Skeletal muscle tissue (tissue), 4 donors: Measurements from ENCODE around the gene ITGB5. TPM values are rescaled to one million over a fixed set of nuclear protein-coding genes. Genes with fewer than 3 reads are reported as not detected.
A peak's percentile ranks its signal among the peaks of the same experiment; 100 is the strongest.
"Not testable (repeated sequence)": the region's sequence is repeated elsewhere in the genome, so short reads cannot be mapped to it uniquely, and the experiment has no call there.

Source experiments
- H3K27ac ChIP-seq: one replicate; pipeline ENCODE4 v1.7.0; 2013; ENCODE audit warnings: mild to moderate bottlenecking, low read depth, low read length, inconsistent platforms
- H3K27me3 ChIP-seq, 3 donors: one replicate each; pipeline ENCODE4 v1.7.0; 2013; ENCODE audit warnings: low read length in 3 of 3; ENCODE audit not compliant: control insufficient read depth in 3 of 3, insufficient read depth in 3 of 3
- H3K36me3 ChIP-seq, 3 donors: one replicate each; pipeline ENCODE4 v1.7.0; 2013; ENCODE audit warnings: low read length in 3 of 3; ENCODE audit not compliant: control insufficient read depth in 3 of 3, insufficient read depth in 3 of 3
- H3K4me1 ChIP-seq, 3 donors: one replicate each; pipeline ENCODE4 v1.7.0; 2013; ENCODE audit warnings: low read length in 3 of 3, mild to moderate bottlenecking in 3 of 3; ENCODE audit not compliant: control insufficient read depth in 3 of 3, insufficient read depth in 3 of 3
- H3K4me3 ChIP-seq, 3 donors: one replicate each; pipeline ENCODE4 v1.7.0; 2013; ENCODE audit warnings: low read length in 3 of 3
- H3K9ac ChIP-seq, 3 donors: one replicate each; pipeline ENCODE4 v1.7.0; 2013; ENCODE audit warnings: low read length in 3 of 3, mild to moderate bottlenecking in 3 of 3, moderate library complexity in 2 of 3, low read depth in 1 of 3
- H3K9me3 ChIP-seq, 3 donors: one replicate each; pipeline ENCODE4 v1.7.0; 2013; ENCODE audit warnings: low read length in 3 of 3; ENCODE audit not compliant: control insufficient read depth in 3 of 3
- total RNA-seq: library from RNA; depleted of rRNA; stranded (reverse); fragments of >200 nt; gene quantifications from one replicate; pipeline ENCODE4 v1.2.3, GENCODE V29; 2014
- donor health status: Osteomylitis.

The ITGB5 gene
- total RNA-seq, 1 donor from 2014 or later: 24.0 TPM

DNA sequence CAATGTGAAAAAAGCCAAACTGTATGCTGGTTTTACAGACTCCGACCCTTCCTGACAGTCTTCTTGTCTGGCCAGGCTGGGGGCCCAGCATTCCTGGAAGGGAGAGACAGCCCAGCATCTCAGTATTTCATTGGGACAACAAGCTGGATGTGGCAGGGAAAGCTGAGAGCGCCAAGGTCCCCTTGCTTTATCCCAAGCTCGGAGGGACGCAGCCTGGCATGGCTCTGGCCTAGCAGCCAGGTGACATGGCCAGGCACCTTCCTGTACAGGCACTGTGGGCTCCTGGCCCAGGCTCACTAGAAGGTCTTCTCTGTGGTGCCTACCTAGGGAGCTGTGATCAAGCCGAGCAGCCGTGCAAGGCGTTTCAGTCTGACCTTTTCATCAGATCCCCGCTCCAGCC, 124.0 kb downstream of the ITGB5 start:
- no peaks in the 10 kb centered on the region for H3K27me3 ChIP-seq
- H3K4me3 ChIP-seq: no peak overlapping the region
- H3K4me1 ChIP-seq: peaks cover 4 to 11% (median 7%) of the 10 kb centered on the region in 3 donors
- H3K9ac ChIP-seq: no peak overlapping the region
- no peaks in the 10 kb centered on the region for H3K9me3 ChIP-seq
- peaks cover 30 to 45% (median 40%) of the 10 kb centered on the region in 3 donors for H3K36me3 ChIP-seq
- no peak overlapping the region for H3K27ac ChIP-seq

DNA sequence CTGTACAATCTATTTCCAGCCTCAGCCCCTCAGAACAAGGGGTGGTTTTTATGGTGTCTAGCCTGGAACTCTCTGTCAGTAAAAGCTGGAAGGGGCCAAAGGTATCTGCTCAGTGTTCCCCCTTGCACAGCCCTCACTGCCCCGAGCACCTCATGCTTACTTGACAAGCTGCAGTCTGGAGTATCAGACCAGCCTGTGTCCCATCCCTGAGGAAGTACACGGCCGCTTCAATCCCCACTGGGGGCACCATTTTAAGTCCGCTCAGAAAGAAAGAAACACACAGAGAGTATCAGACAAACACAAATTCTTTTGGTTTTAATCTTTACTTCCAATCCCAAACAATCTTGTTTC, 124.5 kb downstream of the ITGB5 start:
- peaks cover 30 to 42% (median 38%) of the 10 kb centered on the region in 3 donors for H3K36me3 ChIP-seq

DNA sequence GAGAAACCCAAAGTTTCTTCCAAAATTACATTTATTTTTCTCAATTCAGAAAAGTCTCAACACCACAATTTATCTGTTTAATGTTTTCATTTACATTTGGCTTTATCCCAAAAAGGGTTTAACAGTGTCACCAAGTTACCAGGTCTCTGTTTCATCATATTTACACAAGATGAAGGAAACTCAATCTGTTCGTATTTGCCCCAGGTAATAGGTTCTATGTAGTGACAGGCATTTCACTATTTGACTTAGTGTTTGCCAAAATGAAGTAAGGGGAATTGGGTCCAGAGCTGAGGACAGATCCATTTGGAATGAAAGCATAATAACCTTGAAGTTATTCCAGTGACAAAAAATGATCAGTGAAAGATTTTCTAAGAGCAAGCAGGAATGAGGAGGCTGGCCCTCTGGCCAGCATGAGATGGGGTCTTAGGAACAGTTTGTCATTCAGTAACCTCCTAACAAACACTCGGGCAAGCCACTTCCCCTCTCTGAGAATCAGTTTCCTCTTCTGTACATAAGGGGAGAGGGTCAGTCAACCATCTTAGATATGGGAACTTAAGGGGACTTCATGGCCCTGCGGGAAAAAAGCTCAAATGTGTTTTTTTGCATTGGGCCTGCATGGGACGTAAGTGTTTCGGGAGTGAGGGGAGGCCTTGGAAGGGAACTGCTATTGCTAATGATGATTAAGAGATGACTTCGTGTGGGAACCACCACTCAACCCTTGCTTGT, 125.1 kb downstream of the ITGB5 start:
- Histone ChIP-seq H3K9me3 (no peaks in the 10 kb centered on the region), H3K27me3 (no peaks in the 10 kb centered on the region), H3K27ac (no peak overlapping the region), H3K36me3 (peaks cover 30 to 37% (median 32%) of the 10 kb centered on the region in 3 donors), H3K9ac (no peak overlapping the region), H3K4me1 (peaks cover 4 to 11% (median 7%) of the 10 kb centered on the region in 3 donors), H3K4me3 (no peak overlapping the region)

More for the DNA sequence above, 124.5 kb downstream of the ITGB5 start:
- H3K4me1 ChIP-seq: peaks cover 4 to 11% (median 7%) of the 10 kb centered on the region in 3 donors
- no peaks in the 10 kb centered on the region for H3K9me3 ChIP-seq
- no peak overlapping the region for H3K27ac ChIP-seq
- H3K4me3 ChIP-seq: no peak overlapping the region
- no peaks in the 10 kb centered on the region for H3K27me3 ChIP-seq
- H3K9ac ChIP-seq: no peak overlapping the region

DNA sequence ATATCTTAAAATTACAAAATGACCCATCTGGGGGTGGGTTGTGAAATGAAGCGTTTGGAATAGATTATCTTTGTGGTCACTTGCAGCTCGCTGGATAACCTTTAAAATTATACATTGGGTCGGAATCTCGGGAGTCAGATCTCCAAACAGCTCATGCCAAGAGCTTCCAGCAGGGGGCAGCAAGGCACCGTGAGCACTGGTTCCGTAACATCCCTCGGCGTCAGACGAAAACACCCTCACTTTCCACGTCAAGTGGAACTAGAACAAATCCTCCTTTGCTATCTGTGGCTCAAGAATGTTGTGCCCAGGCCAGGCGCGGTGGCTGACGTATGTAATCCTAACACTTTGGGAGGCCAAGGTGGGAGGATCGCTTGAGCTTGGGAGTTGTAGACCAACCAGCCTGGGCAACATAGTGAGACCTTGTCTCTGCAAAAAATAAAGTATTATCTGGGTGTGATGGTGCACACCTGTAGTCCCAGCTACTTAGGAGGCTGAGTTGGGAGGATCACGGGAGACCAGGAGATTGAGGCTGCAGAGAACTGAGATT, 125.8 kb downstream of the ITGB5 start:
- Histone ChIP-seq H3K4me1 (peaks cover 4 to 11% (median 7%) of the 10 kb centered on the region in 3 donors), H3K9ac (peak overlapping the region in 1 of 3 donors; percentile 45), H3K27ac (no peak overlapping the region), H3K27me3 (no peaks in the 10 kb centered on the region), H3K4me3 (peak overlapping the region; percentile 32 to 64 (median 51)), H3K9me3 (no peaks in the 10 kb centered on the region), H3K36me3 (peaks cover 26 to 32% (median 30%) of the 10 kb centered on the region in 3 donors)

DNA sequence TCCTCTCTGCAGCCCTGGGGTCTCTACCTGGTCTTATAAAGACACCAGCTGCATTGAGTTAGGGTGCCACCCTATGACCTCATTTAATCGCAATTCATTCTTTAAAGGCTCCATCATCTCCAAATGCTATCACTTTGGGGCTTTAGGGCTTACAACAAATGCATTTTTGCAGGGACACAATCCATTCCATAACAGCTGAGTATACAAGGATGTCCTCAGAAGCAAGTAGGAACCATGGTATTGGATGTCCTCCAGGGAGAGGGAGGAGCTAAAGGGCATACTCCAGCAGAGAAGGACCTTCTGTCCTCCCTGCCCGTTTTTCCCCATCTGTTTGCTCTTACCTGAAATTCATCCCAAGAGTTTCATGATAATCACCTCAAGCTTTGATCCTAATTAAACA, 126.6 kb downstream of the ITGB5 start:
- Histone ChIP-seq H3K9ac (no peak overlapping the region), H3K4me1 (peaks cover 4 to 11% (median 7%) of the 10 kb centered on the region in 3 donors), H3K27ac (no peak overlapping the region), H3K4me3 (no peak overlapping the region), H3K27me3 (no peaks in the 10 kb centered on the region), H3K9me3 (no peaks in the 10 kb centered on the region), H3K36me3 (peaks cover 23 to 25% (median 23%) of the 10 kb centered on the region in 3 donors)

DNA sequence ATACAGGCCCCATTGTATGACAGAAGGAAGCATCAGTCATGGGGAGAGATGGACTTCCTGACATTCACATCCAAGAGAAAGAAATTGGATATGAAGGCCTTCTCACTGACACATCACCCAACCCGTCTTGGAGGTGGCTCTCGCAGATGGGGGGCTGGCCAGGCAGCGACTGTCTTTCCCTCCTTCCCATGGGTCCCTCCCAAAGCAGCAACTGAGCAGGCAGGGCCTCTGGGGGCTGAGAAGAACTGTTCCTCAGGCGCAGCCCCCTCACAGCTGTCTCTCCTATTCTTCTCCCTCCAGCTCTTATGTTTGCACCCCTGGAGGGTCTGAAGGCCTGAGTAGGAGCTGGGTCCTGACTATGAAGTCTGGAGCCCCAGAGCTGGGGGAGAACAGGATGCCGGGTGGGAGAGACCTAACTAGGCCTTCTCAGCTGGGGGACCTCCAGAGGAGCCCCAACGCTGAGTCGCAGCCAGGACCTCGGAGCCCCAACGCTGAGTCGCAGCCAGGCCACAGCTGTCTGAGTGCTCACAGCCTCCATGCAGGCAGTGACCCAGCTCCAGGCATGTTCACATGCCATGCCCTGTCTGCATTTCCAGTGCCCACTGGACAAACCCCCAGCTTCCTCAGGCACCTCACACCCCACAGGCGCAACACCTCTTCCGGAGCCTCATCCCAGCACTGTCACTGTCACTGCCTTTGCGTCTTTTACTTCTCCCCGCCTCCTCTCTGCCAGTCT, 127.3 kb downstream of the ITGB5 start:
- Histone ChIP-seq H3K9me3 (no peaks in the 10 kb centered on the region), H3K36me3 (peaks cover 16 to 20% (median 18%) of the 10 kb centered on the region in 3 donors)

DNA sequence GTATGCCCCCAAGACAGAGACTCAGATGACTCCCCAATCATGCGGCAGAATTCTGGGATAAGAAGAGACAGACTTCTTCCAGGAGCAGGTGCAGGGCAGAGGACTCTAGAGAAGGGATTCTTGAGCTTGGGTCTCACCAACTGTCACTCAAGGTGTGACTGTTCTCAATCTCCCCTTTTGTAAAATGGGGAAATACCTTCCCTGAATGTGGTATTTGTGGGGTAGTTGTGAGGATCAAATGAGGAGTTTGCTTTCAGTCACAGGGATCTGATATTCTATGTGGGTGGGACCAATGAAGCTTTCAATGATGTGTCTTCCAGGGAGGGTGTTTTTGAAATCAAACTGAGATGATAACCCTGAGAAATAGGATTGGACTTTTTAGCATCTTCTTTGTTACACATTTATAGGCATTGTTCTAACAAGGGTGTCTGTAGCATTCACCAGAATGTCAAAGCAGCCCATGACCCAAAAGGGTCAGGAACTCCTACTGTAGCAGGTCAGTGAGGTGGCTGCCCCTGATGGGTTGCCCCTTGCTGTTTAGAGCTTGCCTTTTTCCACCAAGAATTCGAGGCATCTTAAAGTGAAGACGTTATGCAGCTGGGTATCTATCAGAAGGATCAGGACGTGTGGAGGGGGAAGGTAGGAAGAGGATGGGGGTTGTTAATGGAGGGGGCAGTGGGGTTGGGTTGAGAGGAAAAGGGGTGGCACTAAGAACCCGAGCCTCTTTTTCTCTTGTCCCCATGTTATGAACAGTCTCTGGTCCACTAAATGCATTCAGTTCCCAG, 128.1 kb downstream of the ITGB5 start:
- peaks cover 9 to 13% (median 10%) of the 10 kb centered on the region in 3 donors for H3K36me3 ChIP-seq
- H3K27ac ChIP-seq: no peak overlapping the region
- no peak overlapping the region for H3K4me3 ChIP-seq
- no peak overlapping the region for H3K9ac ChIP-seq
- peaks cover 4 to 11% (median 7%) of the 10 kb centered on the region in 3 donors for H3K4me1 ChIP-seq
- H3K27me3 ChIP-seq: no peaks in the 10 kb centered on the region
- H3K9me3 ChIP-seq: no peaks in the 10 kb centered on the region

More for the DNA sequence above, 127.3 kb downstream of the ITGB5 start:
- no peak overlapping the region for H3K9ac ChIP-seq
- no peak overlapping the region for H3K4me3 ChIP-seq
- no peak overlapping the region for H3K27ac ChIP-seq
- peaks cover 4 to 11% (median 7%) of the 10 kb centered on the region in 3 donors for H3K4me1 ChIP-seq
- no peaks in the 10 kb centered on the region for H3K27me3 ChIP-seq

DNA sequence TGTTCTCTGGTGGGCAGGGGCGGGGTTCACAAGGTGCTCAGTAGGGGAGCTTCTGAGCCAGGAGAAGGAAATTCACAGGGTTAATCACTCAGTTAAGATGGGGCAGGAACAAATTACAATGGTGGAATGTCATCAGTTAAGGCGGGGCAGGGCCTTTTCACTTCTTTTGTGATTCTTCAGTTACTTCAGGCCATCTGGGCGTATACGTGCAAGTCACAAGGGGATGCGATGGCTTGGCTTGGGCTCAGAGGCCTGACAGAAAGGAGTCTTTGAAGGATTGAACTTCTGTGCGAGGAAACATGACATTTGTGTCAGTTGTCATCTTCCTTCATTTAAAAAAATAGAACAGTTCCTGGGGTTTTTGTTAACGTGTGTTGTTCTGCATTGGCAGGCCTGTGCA, 129.2 kb downstream of the ITGB5 start:
- not testable (repeated sequence) for H3K27ac ChIP-seq, H3K27me3 ChIP-seq, H3K9ac ChIP-seq, H3K4me3 ChIP-seq, H3K36me3 ChIP-seq, H3K9me3 ChIP-seq
- H3K4me1 ChIP-seq: peaks cover 4 to 11% (median 7%) of the 10 kb centered on the region in 3 donors

DNA sequence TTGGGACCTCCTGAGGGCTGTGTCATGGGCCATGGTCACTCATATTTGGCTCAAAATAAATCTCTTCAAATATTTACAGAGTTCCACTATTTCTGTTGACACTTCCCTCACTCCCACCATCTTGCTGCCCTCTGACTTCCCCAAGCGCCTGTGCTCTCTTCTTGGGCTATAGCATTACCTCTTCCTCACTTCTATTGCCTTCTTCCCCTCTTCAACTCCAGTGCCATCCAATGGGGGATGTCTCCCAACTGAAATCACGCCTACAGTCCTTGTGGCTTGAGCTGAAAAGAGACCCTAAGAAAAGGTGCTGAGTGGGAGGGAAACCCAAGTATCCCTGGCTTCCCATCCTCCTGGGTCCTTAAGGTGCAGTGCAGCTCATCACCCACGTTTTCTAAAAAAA, 135.1 kb downstream of the ITGB5 start:
- no peak overlapping the region for H3K27ac ChIP-seq
- H3K4me3 ChIP-seq: no peak overlapping the region
- H3K9ac ChIP-seq: no peak overlapping the region
- peaks cover 1 to 7% (median 4%) of the 10 kb centered on the region in 3 donors for H3K36me3 ChIP-seq
- no peaks in the 10 kb centered on the region for H3K9me3 ChIP-seq
- H3K4me1 ChIP-seq: no peaks in the 10 kb centered on the region
- peaks cover 0 to 3% (median 0%) of the 10 kb centered on the region in 3 donors for H3K27me3 ChIP-seq
